IPS DF 19.7 (cell line): ENCODE measurements around the gene AKAP8.

Experiments
- DNase-seq: peaks from one replicate; pipeline ENCODE4 v3.0.0-alpha.2; 2013; ENCODE audit warnings: low read depth, low spot score

Gene AKAP8

DNA sequence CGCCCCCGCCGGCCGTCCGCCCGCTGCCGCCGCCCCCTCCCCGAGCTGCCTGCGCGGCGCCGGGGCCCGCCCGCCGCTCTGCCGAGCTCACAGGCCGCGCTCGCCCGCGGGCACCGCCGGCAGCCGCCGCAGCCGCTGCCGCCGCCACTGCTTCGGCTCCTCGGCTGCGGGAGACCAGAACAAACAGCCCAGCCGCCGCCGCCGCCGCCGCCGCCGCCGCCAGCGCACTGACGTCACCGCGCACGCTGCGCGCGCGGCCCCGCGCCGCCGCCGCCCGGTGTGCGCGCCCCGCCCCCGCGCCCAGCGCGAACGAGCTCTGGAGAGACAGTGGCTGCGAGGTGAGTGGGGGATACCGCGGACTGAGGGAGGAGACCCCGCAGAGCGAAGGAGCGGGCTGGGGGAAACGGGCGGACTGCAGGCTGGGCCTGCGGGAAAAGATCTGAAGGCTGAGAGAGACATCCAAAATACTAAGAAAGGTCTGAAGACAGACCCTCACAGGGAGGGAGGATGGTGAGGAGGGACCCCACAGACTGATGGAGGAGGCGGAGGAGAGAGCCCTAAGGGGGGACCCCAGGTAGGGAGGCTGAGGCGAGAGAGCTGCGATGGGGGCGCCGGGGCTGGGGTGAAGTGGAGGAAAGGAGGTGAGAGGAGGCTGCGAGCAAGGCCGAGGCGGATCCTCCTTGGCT is 47.1 kb downstream of the AKAP8 start, which contains the start of gene BRD4:
Gene BRD4, minus strand, starts transcription at position 229 of the 686 bp plus-strand sequence. CDS start 59,440 bp downstream, outside the sequence.
- no peak for DNase-seq

DNA sequence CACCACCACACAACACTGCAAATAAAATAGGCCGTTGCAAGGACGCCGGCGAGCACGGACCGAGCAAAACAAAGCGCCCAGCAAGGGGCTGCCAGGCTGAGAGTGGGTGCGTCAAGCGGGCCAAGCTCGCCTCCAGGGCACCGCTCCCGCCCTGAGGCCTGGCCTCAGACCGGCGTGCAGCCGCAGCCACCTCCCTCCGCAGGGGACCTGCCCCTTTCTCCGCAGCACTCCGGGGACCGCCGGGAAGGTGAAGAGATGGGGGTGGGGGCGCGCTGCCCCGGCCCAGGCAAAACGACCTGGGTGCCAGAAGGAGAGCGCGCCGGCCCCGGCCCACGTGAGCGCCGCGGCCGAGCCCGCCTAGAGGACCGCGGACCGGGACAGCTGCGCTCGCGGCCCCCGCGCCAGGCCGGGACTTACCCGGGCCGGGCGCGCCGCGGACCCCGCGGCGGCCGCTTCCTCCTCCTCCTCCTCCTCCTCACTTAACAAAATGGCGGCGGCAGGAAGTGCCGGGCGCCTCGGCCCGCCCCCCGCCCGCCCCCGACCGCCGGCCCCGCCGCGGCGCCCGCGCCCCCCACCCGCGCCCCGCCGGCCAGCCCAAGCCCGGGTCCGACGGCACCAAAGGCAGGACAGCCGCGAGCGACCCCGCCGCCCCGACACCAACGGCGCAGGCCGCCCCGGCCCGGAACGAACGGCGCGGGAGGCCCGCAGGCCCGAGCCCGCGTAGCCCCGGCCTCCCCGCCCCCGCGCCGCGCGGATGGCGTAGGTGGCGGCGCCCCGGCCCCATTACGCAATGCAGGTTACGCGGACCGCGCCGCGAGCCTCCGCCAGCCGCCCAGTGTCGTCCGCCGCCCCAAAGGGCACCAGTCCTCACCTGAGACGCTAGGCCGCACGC is 47.9 kb downstream of the AKAP8 start:
- no peak for DNase-seq

DNA sequence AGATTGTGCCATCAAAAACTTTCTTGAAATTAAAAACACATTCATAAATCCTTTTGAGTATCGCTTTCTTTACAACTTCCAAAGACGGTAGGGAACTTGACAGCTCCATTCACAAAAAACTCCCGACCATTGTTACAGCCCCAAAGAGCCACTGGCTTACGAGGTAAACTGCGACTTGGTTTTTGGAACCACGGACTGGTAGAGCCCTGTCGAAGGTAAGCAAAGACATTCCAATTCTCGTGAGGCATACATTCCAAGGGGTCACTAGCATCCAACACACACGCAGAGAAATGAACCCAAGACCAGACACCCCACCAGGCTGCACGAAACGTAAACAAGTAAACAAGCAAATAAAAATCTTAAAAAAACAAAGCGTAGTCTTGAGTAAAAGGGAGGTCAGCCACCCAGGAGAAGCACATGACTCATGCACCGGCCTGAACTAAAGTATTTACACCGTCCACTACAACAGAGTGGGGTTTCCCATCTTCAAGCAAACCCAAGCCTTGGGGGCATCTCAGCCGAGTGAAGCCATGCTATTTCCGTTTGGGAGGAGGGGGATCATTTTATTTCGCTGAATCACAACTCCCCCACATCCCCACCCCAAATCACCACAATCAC is 48.7 kb downstream of the AKAP8 start:
- no peak for DNase-seq

DNA sequence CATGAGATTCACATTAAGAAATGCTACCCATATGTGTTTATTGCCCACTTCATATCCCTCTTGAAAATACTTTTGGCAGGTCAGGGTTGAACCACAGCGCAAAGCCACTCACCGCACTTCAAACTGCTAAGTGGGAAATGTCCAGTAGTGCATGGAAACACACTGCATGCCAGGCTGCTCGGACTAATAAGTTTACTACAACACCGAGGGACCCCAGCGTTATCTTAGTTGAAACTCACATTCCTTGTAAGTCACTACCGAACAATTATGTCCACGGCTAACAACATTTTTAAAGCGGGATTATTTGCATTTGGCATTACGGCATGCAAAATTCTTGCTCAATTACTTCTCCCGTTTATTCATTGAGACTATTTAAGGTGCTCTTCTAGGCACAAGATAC is 51.3 kb downstream of the AKAP8 start:
- DNase-seq = no peak

- no peak for DNase-seq
These were observed 54.6 kb downstream of the AKAP8 start for GRCh38 chr19:15324791-15325519.

GRCh38 chr19:15323496-15324235 is 55.9 kb downstream of the AKAP8 start:
- no peak for DNase-seq

DNA sequence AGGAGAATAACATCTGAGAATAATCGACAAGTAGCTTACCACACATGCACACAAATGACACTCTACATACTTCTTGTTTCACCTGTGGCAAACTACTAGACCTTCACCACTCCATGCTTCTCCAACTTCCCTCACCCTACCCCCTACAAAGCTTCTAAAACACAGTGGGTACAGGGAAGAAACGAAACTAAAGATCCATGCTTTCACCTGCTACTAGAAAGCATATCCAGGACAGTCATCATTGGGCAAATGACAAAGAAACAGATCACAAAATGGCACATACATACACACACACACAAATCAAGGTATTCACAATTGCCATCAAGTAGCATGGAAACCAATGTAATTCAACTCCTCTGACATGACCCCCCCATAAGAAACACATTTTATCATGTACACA is 57.8 kb downstream of the AKAP8 start:
- no peak for DNase-seq

- DNase-seq = no peak
These were observed 59.5 kb downstream of the AKAP8 start for GRCh38 chr19:15320116-15320515.

- DNase-seq = no peak
These were observed 61.3 kb downstream of the AKAP8 start for GRCh38 chr19:15318241-15318691.

DNA sequence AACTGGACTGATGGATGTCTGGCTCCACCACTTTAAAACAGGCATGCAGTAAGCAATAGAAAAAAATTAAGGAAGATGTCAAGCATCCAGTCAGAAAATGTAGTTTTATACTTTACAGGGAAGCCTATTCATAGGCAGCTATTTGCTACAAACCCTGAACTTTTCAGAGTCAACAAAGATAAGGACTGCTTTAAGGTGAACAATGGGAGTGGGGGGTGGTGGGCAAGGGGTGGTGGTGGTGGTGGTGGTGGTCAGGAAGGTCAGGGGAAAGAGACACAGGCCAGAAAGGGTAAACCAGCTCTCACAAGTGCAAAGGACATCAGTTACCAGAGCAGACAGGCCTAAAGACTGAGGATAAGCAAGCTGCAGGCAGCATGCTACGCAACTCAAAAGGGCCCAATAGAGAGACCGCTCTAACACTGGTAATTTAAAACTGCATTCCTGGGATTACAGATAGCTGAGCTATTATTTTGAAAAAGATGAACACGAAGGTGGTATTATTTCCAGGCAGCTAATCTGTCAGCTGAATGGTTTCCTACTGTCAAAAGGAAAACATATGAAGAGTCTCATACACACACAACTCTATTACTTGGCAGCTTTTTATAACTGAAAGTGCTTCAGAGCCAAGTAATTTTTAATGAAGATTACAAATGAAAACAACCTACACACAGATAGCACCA is 62.1 kb downstream of the AKAP8 start:
- no peak for DNase-seq

- DNase-seq = no peak
These were observed 63.1 kb downstream of the AKAP8 start for GRCh38 chr19:15316498-15316897.

- DNase-seq = no peak
These were observed 64.5 kb downstream of the AKAP8 start for GRCh38 chr19:15315101-15315500.

DNA sequence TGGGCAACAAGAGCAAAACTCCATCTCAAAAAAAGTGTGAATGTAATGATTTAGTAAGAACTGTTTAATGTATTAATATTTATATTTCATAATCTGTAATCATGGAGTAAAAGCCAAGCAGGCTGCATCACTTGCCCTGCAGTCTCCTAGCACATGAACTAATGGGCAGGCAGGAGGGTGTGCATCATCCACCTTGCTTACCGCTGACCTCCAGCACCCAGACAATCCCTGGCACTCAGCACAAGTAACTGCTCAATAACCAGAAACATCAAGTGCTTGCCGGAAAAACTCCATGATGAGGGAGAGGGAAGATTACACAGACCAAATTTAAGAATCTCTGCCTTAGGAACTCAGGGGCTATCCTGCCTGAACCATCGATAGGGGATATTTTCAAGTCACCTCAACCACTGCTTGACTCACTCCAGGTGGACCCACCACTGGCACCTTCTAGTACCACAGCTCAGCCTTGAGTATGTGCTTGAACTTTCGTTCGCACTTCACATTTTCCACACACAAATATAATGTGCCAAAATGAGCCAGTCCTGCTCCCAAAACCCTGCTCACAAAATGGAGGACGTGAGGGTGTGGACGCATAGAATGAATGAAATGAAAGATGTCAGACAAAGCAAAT is 65.8 kb downstream of the AKAP8 start:
- DNase-seq = no peak

GRCh38 chr19:15307169-15307568 is 72.4 kb downstream of the AKAP8 start:
- no peak for DNase-seq

DNA sequence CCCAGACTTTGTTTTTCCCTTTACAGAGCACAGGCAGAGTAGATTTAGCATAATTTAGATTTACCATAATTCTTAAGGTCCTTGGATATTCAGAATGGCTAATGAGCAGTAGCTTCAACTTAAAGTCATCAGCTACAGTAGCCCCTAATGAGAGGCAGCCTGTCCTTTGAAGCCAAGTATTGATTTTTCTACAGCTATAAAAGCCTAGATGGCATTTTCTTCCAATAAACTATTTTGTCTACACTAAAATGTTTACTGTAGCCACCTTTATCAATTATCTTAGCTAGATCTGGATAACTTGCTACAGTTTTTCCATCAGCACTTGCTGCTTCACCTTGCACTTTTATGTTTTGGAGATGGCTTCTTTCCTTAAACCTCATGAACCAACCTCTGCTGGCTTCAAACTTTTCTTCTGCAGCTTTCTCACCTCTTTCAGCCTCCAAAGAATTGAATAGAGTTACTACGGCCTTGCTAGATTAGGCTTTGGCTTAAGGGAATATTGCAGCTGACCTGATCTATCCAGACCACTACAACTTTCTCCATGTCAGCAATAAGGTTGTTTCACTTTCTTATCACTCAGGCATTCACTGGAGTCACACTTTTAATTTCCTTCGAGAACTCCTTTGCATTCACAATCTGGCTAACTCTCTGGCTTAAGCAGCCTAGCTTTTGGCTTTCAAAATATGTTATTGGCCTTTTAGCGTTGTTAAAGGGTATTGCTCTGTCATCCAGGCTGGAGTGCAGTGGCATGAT is 73.8 kb downstream of the AKAP8 start:
- no peak for DNase-seq

GRCh38 chr19:15304140-15304705 is 75.4 kb downstream of the AKAP8 start:
- no peak for DNase-seq
